GM23248 (cell line): ENCODE measurements around the gene STUM. TPM values are rescaled to one million over a fixed set of nuclear protein-coding genes. Genes with fewer than 3 reads are reported as not detected.

Experiments used
- DNase-seq: peaks from one replicate; pipeline ENCODE4 v3.0.0-alpha.2; 2015
- H2AFZ ChIP-seq: fragments of 200-600 bp; sonication (generic); 2 replicates; pipeline ENCODE4 v1.6.1; 2016; ENCODE audit warnings: antibody characterized with exemption
- H3F3A ChIP-seq: fragments of 200-600 bp; sonication (generic); 2 replicates; pipeline ENCODE4 v1.6.1; 2016; ENCODE audit warnings: mild to moderate bottlenecking, antibody characterized with exemption, mixed run types; ENCODE audit not compliant: insufficient read depth
- H3K27ac ChIP-seq: fragments of 200-600 bp; sonication (generic); 2 replicates; pipeline ENCODE4 v1.5.1; 2016; ENCODE audit warnings: mild to moderate bottlenecking
- H3K27me3 ChIP-seq: fragments of 200-600 bp; sonication (generic); replicated peaks from 2 replicates; pipeline ENCODE4 v1.6.1; 2016; ENCODE audit warnings: mild to moderate bottlenecking; ENCODE audit not compliant: insufficient read depth
- H3K36me3 ChIP-seq: fragments of 200-600 bp; sonication (generic); 2 replicates; pipeline ENCODE4 v1.6.1; 2016; ENCODE audit warnings: low read depth, mild to moderate bottlenecking
- H3K4me1 ChIP-seq: fragments of 200-600 bp; sonication (generic); 2 replicates; pipeline ENCODE4 v1.6.1; 2016; ENCODE audit warnings: mild to moderate bottlenecking; ENCODE audit not compliant: insufficient read depth
- H3K4me2 ChIP-seq: fragments of 200-600 bp; sonication (generic); one replicate; pipeline ENCODE4 v1.6.1; 2016; ENCODE audit warnings: mild to moderate bottlenecking; ENCODE audit not compliant: unreplicated experiment
- H3K4me3 ChIP-seq: fragments of 200-600 bp; sonication (generic); 2 replicates; pipeline ENCODE4 v1.5.1; 2016; ENCODE audit warnings: mild to moderate bottlenecking
- H3K79me2 ChIP-seq: fragments of 200-600 bp; sonication (generic); 2 replicates; pipeline ENCODE4 v1.6.1; 2016; ENCODE audit warnings: mild to moderate bottlenecking; ENCODE audit not compliant: insufficient read depth
- H3K9ac ChIP-seq: fragments of 200-600 bp; sonication (generic); 2 replicates; pipeline ENCODE4 v1.6.1; 2016; ENCODE audit warnings: mild to moderate bottlenecking
- H3K9me2 ChIP-seq: fragments of 200-600 bp; sonication (generic); 2 replicates; pipeline ENCODE4 v1.6.1; 2016; ENCODE audit warnings: mixed run types, mild to moderate bottlenecking, moderate library complexity; ENCODE audit not compliant: insufficient read depth
- H3K9me3 ChIP-seq: fragments of 200-600 bp; sonication (generic); one replicate; pipeline ENCODE4 v1.6.1; 2017; ENCODE audit warnings: low read depth
- H4K20me1 ChIP-seq: fragments of 200-600 bp; sonication (generic); 2 replicates; pipeline ENCODE4 v1.6.0; 2016; ENCODE audit not compliant: insufficient read depth
- EZH2 ChIP-seq: fragments of 200-600 bp; sonication (generic); IDR thresholded peaks from 2 replicates; pipeline ENCODE4 v1.6.1; 2018; ENCODE audit warnings: antibody characterized with exemption, mild to moderate bottlenecking; ENCODE audit not compliant: insufficient read depth, poor library complexity, severe bottlenecking
- EZH2phosphoT487 ChIP-seq: fragments of 200-600 bp; sonication (generic); IDR thresholded peaks from 2 replicates; pipeline ENCODE4 v1.6.1; 2018; ENCODE audit warnings: antibody characterized with exemption, moderate library complexity, mild to moderate bottlenecking, low read depth; ENCODE audit not compliant: insufficient read depth
- WGBS, 2 experiments: methylation state at CpG; one replicate each; pipeline ENCODE4 v1.1.6; 2015 to 2017; ENCODE audit warnings: low lambda C conversion rate in 2 of 2, low coverage in 1 of 2; ENCODE audit errors: missing lambda C conversion rate in 2 of 2; 5-methylcytosine and 5-hydroxymethylcytosine counted together
- in situ Hi-C: fragments of 300-500 bp; cut with MboI; formaldehyde crosslinking; loops from 2 replicates; pipeline ENCODE4 v1.15.0; 2020
- polyA plus RNA-seq: library from polyadenylated mRNA; unstranded; fragments of >200 nt; fragmentation: Nextera tagmentation; extraction: Ambion mirVana; gene quantifications from 2 replicates; pipeline ENCODE4 v1.2.1, GENCODE V29; 2016
- total RNA-seq: library from RNA; depleted of rRNA; stranded (reverse); fragments of >200 nt; shearing (Covaris generic); gene quantifications from 2 replicates; pipeline ENCODE4 v1.2.3, GENCODE V29; 2014

Gene STUM
- total and polyA plus RNA-seq, 2 experiments from 2014 or later: under 0.01 TPM; not detected in 1

GRCh38 chr1:226580625-226581270 lies 32.2 kb downstream of the STUM start:
- in situ Hi-C loops: no loop called here
- no peak overlapping the region for H3K4me3 ChIP-seq
- H2AFZ ChIP-seq: no peak overlapping the region
- no peaks in the 10 kb centered on the region for H3K79me2 ChIP-seq
- no peaks in the 10 kb centered on the region for H3F3A ChIP-seq
- DNase-seq: no peak
- TF ChIP-seq EZH2phosphoT487 (no peak), EZH2 (no peak)
- H4K20me1 ChIP-seq: no peaks in the 10 kb centered on the region
- no peak overlapping the region for H3K4me2 ChIP-seq
- WGBS, 2 experiments: 17% methylated on average over 6 of the region's 6 CpGs
- no peaks in the 10 kb centered on the region for H3K4me1 ChIP-seq
- H3K27ac ChIP-seq: no peak overlapping the region
- no peaks in the 10 kb centered on the region for H3K9me2 ChIP-seq
- no peaks in the 10 kb centered on the region for H3K36me3 ChIP-seq
- no peaks in the 10 kb centered on the region for H3K9me3 ChIP-seq
- no peak overlapping the region for H3K9ac ChIP-seq
- no peaks in the 10 kb centered on the region; the same call in 1 of the 2 replicates for H3K27me3 ChIP-seq

- Histone ChIP-seq H3K4me1 (no peaks in the 10 kb centered on the region), H3K79me2 (no peaks in the 10 kb centered on the region), H3K9ac (no peak overlapping the region), H3F3A (no peaks in the 10 kb centered on the region), H2AFZ (no peak overlapping the region), H3K4me3 (no peak overlapping the region), H3K9me2 (no peaks in the 10 kb centered on the region), H3K27ac (no peak overlapping the region), H3K36me3 (no peaks in the 10 kb centered on the region), H4K20me1 (no peaks in the 10 kb centered on the region), H3K9me3 (no peaks in the 10 kb centered on the region), H3K4me2 (no peak overlapping the region), H3K27me3 (no peaks in the 10 kb centered on the region; the same call in 1 of the 2 replicates)
- in situ Hi-C loops: no loop called here
- 53 to 54% methylated on average over 8 of the region's 8 CpGs for WGBS, 2 experiments
- no peak for TF ChIP-seq EZH2
- TF ChIP-seq EZH2phosphoT487: no peak
- no peak for DNase-seq
These were observed 33.2 kb downstream of the STUM start for GRCh38 chr1:226581650-226582330.

- Histone ChIP-seq H2AFZ (no peak overlapping the region), H3K79me2 (no peaks in the 10 kb centered on the region), H3K36me3 (no peaks in the 10 kb centered on the region), H3K4me3 (no peak overlapping the region), H3K4me1 (no peaks in the 10 kb centered on the region), H3K9me2 (no peaks in the 10 kb centered on the region), H3K27me3 (no peaks in the 10 kb centered on the region), H3K27ac (no peak overlapping the region), H3F3A (no peaks in the 10 kb centered on the region), H3K9ac (no peak overlapping the region), H3K4me2 (no peak overlapping the region), H3K9me3 (no peaks in the 10 kb centered on the region), H4K20me1 (no peaks in the 10 kb centered on the region)
- DNase-seq: no peak
- WGBS, 2 experiments: 81 to 86% methylated on average over 3 of the region's 3 CpGs
- TF ChIP-seq EZH2phosphoT487 (no peak), EZH2 (no peak)
- in situ Hi-C loops: no loop called here
These were observed 34.4 kb downstream of the STUM start for GRCh38 chr1:226582966-226583365.

GRCh38 chr1:226584164-226584563 lies 35.6 kb downstream of the STUM start:
- Histone ChIP-seq H3K27ac (no peak overlapping the region), H4K20me1 (no peaks in the 10 kb centered on the region), H3K9me3 (no peaks in the 10 kb centered on the region), H3K4me3 (no peak overlapping the region), H3F3A (no peaks in the 10 kb centered on the region), H3K4me1 (peaks cover 4% of the 10 kb centered on the region; the same call in 1 of the 2 replicates), H3K36me3 (no peaks in the 10 kb centered on the region), H3K79me2 (no peaks in the 10 kb centered on the region), H3K4me2 (no peak overlapping the region), H2AFZ (no peak overlapping the region), H3K27me3 (no peaks in the 10 kb centered on the region), H3K9ac (no peak overlapping the region), H3K9me2 (no peaks in the 10 kb centered on the region)
- in situ Hi-C loops: no loop called here
- no peak for TF ChIP-seq EZH2phosphoT487
- TF ChIP-seq EZH2: no peak
- 63 to 77% methylated on average over 3 of the region's 3 CpGs for WGBS, 2 experiments
- DNase-seq: no peak
